ENCODE measurements around the gene AOPEP.

The AOPEP gene

GRCh38 chr9:94721754-94722153 lies 4.7 kb upstream of the AOPEP start:
- no peak for TF ChIP-seq CTCF (IDR thresholded peaks at IDR 0.05; ENCODE audit: low read depth, low read length, missing control alignments)
- DNase-seq (ENCODE audit: extremely low read depth, low read depth): no peak
- H3K4me3 ChIP-seq (replicated peaks; ENCODE audit: low read depth, low read length): no peak overlapping the region

DNA sequence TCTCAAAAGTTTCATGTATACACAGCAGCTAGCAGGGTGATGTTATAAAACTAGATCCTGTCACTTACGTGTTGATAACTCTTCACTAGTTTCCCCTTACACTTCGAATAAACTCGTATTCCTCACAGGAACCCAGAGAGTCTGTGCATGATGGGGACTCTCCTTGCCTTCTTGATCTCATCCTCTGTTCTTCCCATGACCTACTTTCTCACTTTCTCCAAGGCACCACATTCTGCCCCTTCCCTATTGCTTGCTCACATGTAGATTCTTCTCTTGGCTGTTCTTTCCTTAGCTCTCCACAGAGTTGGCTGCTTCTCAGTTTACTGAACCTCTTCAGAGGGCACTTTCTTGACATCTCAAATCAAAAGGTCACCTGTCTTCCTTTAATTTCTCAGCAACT lies 1.2 kb upstream of the AOPEP start:
- no peak for TF ChIP-seq CTCF (IDR thresholded peaks at IDR 0.05; ENCODE audit: low read depth, low read length, missing control alignments)
- no peak overlapping the region for H3K4me3 ChIP-seq (replicated peaks; ENCODE audit: low read depth, low read length)
- DNase-seq (ENCODE audit: extremely low read depth, low read depth): no peak

DNA sequence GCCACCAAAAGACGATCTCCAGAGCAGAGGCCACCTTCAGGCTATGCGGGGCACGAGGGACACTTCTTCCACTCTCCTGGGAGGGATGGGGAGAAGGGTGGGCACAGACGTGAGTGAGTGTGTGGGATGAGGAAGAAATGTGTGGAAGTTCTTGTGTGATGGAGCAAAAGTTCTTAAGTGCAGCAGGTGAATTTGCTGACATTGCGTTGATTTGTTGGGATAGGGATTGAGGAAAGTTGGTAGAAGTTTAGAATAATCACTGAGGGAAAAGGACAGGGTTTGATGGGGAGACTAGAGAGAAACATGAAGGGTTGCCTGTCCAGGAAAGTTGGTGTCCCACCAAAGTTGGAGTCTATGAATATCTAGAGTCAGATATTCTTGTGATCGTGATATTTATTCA lies 2.2 kb downstream of the AOPEP start:
- TF ChIP-seq CTCF (IDR thresholded peaks at IDR 0.05; ENCODE audit: low read depth, low read length, missing control alignments): no peak
- no peak for DNase-seq (ENCODE audit: extremely low read depth, low read depth)
- no peak overlapping the region for H3K4me3 ChIP-seq (replicated peaks; ENCODE audit: low read depth, low read length)

- no peak overlapping the region for H3K4me3 ChIP-seq (replicated peaks; ENCODE audit: low read depth, low read length)
- no peak for DNase-seq (ENCODE audit: extremely low read depth, low read depth)
- TF ChIP-seq CTCF (IDR thresholded peaks at IDR 0.05; ENCODE audit: low read depth, low read length, missing control alignments): no peak
Measured at GRCh38 chr9:94729199-94729598, 2.7 kb downstream of the AOPEP start.

- no peak overlapping the region for H3K4me3 ChIP-seq (replicated peaks; ENCODE audit: low read depth, low read length)
- no peak for DNase-seq (ENCODE audit: extremely low read depth, low read depth)
- no peak for TF ChIP-seq CTCF (IDR thresholded peaks at IDR 0.05; ENCODE audit: low read depth, low read length, missing control alignments)
Measured at GRCh38 chr9:94734054-94734754, 7.7 kb downstream of the AOPEP start.

DNA sequence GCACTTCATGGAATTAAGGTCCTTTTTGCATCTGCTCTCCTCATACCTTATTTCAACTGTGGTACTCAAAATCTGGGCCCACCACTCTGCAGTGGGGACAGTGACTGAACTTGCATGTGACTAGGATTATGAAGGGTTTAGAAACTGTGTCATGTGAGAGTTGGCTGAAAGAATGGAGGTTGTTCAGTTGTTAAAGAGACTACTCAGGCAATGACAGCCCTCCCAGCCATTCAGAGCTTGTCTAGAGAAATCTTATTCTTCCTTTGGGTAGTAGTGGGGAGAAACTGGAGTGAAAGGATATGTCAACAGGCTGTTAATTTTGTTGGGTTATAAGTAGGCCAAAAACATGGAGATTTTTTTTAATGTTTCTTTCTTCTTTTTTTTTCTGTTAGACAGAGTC lies 10.3 kb downstream of the AOPEP start:
- DNase-seq (ENCODE audit: extremely low read depth, low read depth): no peak
- TF ChIP-seq CTCF (IDR thresholded peaks at IDR 0.05; ENCODE audit: low read depth, low read length, missing control alignments): no peak
- H3K4me3 ChIP-seq (replicated peaks; ENCODE audit: low read depth, low read length): no peak overlapping the region

All from HFF-Myc (cell line).